Stomach (tissue), 4 donors: ENCODE measurements around the gene AADACL3.

Source experiments
- CTCF ChIP-seq, 7 experiments: fragments of 450-650 bp in 4 of 7; fragments of 200-600 bp in 3 of 7; sonication (generic) in 3 of 7; IDR thresholded peaks; one replicate each; pipeline ENCODE4 v1.5.1; 2016 to 2019; ENCODE audit warnings: antibody characterized with exemption in 7 of 7, control low read depth in 2 of 7, mild to moderate bottlenecking in 1 of 7
- EP300 ChIP-seq: sonication (generic); formaldehyde crosslinking; IDR thresholded peaks from one replicate; pipeline ENCODE4 v1.6.1; 2017; ENCODE audit warnings: antibody characterized with exemption
- POLR2A ChIP-seq, 4 donors: fragments of 450-650 bp; IDR thresholded peaks; one replicate each; pipeline ENCODE4 v1.6.1; 2016; ENCODE audit warnings: antibody characterized with exemption in 4 of 4, control low read depth in 2 of 4, mild to moderate bottlenecking in 1 of 4, moderate library complexity in 1 of 4

- TF ChIP-seq EP300 (no peak), CTCF (IDR thresholded peaks at IDR 0.05) (no peak), POLR2A (IDR thresholded peaks at IDR 0.05) (no peak)
Measured at GRCh38 chr1:12769031-12769430, 53.1 kb downstream of the AADACL3 start.
